Fibroblast of skin of left quadriceps (primary cell): ENCODE results near the gene ANKLE2.

Source experiments
- DNase-seq, 2 experiments: peaks; one replicate each; pipeline ENCODE4 v3.0.0-alpha.2; 2013; ENCODE audit warnings: low read depth in 2 of 2

ANKLE2 gene

DNA sequence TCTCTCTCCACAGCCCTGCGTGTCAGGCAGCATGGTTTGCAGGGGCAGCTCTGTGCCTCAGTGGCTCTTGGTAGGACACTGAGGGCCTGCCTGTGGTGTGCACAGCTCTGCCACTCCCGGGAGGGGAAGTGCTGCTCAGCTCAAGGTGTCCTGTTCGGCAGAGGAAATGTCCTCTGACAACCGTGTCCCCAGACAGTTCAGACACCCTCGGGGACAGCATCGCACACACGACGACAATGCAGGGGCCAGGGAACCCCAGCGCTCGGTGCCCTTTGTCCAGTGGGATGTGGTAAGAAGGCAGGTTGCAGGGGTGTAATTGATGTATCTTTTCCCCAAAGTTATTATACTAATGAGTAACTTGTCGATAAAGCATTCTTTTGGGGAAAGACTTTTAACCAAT, 14.2 kb downstream of the ANKLE2 start:
- no peak for DNase-seq

DNA sequence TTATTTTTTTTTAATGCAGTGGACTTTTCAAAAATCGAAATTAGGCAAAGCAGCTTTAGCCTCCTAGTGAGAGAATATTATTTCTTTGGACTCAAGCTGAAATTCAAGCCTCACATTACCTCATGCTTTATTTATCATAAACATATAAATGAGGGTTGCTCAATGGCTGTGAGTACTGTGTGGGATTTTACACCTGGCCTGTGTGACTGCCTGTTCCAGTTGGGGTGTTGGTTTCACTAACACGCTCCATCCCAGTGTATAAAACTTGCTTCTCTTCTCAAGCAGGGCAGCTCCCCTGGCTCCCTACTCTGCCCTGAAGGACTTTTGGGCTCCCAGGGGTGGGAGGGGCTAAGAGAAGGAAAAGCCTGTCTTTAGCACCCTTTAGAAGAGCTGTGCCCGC, 15.0 kb downstream of the ANKLE2 start:
- no peak for DNase-seq

DNA sequence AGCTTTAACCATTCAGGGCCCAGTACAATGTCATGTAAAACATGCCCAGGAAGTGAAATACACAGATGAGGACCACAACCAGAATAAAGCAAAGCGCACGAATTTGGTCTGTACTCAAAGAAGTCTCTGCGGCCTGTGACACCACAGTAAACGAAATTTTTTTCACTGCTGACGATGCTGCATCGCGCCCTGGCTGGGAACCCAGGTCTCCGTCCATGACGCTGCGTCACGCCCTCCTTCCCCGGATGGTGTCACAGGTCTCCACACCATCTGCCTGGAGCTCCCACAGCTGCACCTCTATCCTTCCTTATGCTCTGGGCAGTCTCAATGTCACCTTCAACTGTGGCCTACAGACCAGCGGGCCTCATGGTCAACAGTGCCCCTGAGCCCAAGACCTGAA, 17.8 kb downstream of the ANKLE2 start:
- DNase-seq, result no peak

DNA sequence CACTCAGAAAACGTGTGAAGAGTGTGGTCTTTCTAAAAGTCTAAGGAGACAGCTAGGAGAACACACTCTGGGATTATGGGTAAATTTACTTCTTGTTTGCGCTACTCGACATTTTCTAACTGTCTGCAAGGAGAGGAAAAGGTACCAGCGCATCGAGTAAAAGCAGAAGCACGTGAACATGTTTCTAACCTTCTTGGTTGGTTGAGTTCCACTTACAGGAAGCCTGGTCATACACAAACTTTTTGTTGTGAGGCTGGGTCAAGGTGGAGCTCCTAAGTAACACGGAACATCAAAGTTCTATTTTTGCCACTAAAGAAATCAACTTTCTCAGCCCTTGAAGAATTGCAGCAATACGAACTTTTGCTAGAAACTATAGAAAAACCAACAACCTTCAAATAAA, 20.0 kb downstream of the ANKLE2 start:
- DNase-seq, result no peak

DNA sequence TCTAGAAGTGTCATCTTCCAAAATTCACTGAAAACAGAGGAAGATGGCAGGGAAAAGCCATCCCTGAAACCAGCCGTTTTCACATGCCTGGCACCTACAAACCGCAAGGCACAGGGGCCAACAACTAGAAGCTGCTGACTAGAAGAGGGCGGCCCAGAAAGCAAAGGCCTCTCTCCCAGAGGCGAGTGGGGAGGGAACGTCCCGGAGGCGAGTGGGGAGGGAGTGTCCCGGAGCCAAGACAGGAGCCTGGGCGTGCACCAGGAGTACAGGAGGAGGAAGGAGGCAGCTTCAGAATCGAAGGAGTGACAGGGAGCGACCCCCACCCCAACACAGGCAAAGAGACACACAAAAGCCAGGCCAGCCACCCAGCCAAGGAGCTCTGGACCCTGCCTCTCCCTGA, 21.0 kb downstream of the ANKLE2 start:
- DNase-seq, result no peak

DNA sequence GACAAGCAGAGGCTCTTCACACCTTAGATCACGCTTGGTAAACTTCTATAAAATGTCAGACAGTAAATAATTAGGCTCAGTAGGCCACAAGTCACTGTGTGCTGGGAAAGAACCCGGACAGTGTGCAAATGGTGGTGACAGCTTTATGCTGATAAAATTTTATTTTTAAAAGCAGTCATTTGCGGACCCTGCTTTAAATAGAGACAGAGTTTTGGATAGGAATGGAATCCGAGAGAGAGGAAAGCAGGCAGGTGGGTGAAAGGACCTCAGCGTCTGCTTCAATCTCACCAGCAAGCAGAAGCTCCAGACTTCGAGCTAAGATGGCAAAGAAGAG, 21.4 kb downstream of the ANKLE2 start:
- DNase-seq, result no peak

DNA sequence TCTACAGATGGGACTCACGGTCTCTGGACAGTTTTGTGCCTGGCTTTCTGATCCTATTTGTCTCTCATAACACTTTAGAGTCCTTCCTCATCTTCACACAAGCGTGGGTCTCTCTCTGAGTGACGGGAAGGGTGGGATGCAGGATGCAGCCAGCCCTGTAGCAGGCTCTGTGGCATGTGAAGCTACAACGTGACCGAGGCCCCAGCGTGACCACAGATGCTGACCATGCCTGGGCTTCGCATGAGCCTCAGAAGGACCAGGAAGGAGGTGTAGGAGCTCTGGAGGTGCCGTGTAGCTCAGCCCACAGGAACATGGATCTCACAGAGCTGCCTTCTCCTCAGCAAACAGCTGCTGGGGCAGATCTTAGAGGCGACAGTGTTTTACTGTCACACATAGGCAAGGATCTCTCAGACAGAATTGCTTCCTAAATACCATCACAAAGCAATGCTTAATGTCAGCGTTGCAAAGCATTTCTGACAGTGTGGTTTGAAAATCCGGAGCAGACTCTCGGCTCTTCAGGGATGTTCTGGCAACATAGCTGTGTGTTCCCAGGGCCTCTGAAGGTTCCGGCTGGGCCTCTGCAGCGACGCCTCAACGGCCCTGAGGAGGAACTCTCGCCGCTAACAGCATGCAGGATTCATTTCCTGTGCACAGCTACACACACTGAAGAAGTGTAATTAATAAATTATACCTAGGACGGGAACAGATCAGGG, 21.9 kb downstream of the ANKLE2 start:
- DNase-seq, result no peak

DNA sequence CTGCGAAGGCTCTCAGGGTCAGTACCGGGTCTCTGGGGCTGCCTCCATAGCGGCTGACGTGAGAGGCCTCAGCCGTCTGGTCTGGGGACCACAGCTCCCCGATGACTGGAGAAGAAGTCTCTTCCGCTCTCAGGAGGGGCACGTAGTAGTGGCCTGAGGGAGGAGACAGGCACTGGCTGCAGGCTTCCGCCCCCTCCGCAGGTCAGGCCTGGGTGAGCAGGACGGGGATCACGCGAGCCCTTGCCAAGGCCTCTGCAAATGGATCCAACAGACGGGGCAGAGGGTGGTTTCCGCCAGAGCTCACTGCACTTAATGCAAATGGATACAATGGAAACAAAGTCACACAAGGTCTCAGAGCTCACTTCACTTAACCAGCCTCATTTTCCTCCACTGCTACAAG, 24.7 kb downstream of the ANKLE2 start:
- DNase-seq, result no peak

DNA sequence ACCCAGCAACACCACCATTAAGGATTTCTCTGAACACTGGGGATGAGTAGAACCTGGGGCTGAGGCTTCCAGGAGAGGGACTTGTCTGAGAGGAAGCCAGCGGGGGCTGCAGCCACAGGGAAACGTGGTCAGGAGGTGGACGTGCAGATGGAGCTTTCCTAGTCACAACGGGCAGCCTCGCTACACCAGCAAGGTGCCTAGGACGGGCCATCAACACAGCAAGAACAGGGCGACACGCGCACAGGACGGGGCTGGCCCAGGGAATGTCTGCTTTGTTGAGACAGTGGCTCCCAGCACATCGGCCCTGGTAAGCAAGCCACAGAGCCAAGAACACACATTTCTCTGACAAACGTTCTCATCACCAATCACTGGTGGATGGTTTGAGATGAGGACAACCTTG, 25.3 kb downstream of the ANKLE2 start:
- DNase-seq, result no peak

DNA sequence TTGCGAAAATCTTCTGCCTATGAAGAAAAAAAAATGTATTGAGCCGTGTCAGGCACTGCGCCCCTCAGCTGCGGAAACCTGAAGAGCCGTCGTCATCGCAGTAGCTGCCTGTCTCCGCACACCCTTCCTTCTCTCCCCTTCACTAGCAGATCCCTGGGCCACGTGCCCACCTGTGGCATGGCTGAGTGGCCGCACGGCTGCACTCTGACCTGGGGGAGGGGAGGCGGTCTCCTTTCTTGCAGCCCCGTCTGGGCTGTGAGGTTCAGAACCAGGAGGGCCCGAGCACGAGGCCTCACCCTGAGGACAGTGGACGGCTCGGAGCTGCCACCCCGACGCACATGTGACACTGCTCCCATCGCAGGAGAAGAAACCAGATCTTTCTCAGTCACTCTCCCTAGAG, 26.1 kb downstream of the ANKLE2 start:
- no peak for DNase-seq

DNA sequence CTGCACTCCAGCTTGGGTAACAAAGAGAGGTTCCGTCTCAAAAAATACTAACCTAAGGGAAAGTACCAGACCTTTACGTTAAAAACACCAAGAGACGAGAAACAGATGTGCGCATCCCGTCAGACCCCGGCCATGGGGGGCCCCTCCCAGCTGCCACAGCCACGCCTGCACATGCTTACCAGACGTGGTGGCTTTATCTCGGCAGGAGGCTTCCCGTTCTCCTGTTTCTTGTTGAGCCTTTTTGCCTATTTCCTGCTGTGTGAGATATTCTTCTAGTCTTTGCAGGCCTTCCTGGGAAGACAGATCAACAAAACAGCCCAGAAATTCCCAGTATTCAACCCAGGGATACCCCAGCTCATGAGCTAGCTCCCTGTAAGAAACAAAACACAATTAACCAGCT, 27.4 kb downstream of the ANKLE2 start:
- peak; percentile 65 to 70 for DNase-seq

DNA sequence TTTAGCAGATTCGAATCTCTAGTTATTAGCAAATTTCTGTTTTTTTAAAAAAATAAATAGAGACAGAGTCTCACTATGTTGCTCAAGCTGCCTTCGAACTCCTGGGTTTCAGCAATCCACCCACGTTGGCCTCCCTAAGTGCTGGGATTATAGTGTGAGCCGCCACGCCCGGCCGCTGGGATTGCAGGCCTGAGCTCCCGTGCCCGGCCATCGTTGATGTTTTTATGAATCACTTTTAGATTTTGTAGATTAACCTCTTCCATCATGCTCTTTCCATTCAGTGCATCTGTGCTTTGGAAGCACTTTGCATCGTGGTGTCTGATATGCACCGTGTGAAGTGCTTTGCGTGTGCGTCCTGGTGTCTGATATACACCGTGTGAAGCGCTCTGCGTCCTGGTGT, 30.1 kb downstream of the ANKLE2 start:
- DNase-seq, result no peak

DNA sequence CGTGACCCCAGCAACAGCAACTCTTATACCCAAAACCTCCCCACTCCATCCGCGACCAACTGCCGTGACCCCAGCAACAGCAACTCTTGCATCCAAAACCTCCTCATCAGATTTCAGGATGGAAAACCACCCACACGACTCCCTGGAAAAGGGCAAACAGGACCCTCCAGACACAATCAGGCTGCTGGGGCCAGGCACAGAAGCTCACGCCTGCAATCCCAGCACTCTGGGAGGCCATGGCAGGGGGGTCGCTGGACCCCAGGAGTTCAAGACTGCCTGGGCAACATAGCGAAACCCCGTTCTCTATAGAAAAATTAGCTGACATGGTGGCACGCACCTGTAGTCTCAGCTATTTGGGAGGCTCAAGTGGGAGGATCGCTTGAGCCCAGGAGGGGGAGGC, 31.3 kb downstream of the ANKLE2 start:
- no peak for DNase-seq

DNA sequence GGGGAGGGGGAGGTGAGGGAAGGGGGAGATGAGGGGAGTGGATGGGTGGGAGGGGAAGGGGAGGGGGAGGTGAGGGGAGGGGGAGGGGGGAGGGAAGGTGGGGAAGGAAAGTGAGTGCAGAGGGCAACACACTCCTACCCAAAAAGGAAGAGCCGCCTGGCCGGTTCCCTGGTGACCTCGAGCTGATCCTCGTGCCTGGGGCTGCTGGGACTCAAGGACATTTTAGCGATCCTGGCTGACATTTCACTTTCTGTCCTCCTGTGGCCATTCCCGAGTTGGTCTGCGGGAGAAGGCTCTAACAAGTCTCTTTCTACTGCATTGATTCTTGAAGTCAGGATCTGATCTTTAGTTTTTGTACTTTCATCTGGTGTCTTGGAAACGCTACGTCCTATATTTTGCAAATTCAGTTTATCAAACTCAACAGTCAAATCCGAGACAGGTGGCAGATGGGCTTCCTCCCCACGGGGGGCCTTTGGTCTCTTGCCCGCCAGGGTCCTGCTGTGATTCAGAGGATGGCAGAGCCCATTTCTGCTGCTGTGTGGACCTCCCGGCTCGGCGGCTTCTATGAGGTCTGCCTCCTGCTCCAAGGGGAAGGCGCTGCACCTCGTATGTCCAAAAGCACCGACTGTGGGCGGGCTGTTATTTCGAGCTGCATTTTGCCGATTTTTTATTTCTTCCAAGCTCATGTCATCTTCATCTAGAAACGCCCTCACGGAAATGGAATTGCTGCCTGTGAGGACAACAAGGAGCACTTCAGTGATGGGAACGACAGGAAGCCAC, 31.9 kb downstream of the ANKLE2 start:
- no peak for DNase-seq

DNA sequence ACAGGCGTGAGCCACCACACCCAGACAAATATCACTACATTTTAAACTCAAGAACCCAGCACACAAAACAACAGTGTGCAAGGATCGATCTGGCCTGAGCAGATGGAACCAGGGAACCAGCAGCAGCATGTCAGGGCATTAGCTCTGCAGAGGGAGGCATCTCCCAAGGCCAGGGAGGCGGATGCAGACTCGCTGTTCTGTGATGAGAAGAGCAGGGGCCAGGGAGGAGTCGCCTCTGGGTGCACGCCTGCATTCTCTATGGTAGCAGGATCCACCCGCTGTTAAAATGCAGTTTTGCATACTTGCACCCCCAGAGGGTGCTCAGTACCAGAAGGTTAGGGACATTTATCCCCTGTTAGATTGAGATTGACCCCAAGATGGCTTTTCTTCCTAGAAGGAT, 33.1 kb downstream of the ANKLE2 start:
- no peak for DNase-seq

DNA sequence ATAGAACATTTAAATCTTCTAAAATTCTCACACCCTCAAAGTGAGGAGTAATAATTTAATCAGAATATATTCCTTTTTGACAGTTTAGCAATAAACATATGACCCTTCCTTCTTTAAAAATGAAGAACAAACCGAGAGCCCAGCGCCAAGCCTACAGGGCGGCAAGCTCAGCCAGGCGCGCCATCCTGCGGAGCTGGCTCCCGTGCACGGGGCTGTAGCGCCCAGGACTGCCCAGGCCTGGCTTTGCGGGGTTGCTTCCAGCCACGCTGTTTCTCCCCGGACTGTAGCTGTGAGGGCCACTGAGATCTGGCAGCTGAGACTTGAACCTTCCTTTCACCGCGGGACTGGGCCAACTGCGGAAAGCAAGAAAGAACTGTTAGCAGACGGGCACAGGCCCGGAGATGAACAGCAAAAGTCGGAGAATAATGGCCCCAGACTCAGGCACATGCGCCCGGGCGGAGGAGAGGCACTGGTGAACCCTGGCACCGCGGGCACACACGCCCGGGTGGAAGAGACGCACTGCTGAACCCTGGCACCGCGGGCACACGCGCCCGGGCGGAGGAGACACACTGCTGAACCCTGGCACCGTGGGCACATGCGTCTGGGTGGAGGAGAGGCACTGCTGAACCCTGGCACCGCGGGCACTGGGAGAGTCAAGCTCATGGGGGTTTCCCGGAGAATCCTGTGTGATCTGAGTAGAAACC, 34.4 kb downstream of the ANKLE2 start:
- no peak for DNase-seq

DNA sequence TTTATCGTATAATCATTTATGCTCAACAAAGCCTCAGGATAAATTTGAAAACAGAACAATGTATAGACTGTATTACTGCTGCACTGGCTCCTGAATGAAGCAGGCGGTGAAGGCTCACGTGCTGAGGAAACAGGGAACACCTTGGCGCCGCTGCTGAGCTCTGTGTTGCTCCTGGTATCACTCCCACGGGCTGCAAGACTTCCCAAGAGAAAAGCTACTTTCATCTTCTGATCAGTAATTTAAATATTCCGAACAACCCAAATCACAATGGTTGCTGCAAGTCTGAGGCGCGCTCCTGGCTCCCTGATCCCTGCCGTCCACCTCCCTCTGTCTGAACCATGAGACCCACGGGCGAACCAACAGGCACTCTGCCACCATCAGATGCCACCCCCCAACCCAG, 35.2 kb downstream of the ANKLE2 start:
- DNase-seq, result no peak

DNA sequence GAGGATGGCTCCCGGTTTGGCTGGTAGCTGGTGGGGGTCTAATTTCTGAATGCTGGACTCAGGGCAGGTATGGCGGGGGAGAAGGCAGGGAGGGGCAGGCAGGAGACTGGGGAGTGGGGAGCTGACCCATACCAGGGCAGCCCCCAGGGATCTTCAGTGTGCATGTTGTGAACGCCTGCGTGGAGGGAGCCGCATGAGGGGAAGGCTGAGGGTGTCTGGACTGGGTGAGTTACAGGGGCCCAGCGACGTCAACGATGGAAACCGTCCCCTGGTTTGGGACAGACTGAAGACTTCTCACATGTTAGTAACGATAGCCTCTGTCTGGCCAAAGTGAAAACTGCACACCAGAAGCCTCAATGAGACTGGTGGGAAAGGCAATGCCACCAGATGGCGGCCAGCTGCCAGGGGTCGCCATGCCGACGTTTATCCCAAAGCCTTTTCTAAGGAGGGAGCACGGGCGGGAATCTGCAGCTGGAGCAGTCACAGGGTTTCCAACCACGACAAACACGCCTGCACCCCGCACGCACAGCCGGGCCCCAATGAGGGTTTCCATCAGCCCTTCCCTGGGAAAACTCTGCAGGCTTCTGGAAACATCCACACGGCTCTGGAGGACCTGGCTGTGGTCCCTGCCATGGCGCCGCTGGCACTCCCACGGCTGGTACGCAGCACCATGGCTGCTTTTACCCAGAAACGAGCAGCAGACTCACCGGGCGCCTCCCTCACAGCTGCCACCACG, 37.0 kb downstream of the ANKLE2 start:
- peak in 1 of 2 experiments; percentile 4 for DNase-seq

DNA sequence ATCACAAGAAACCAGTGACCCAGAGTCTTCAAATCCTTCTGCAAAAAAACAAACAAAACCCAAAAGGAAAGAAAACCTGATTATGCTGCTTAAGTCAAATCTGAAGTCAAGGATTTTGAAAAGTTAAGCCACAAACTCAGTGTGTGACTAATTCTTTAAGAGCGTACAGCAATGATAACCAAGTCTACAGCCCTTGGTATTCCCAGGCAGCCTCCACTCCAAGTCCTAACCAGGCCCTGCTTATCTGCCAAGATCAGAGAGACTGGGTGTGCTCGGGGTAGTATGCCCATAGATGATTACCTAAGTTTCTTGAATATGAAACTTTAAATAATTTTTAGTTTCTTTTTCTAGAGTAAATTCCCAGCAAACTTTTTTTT, 37.9 kb downstream of the ANKLE2 start:
- DNase-seq, result no peak

DNA sequence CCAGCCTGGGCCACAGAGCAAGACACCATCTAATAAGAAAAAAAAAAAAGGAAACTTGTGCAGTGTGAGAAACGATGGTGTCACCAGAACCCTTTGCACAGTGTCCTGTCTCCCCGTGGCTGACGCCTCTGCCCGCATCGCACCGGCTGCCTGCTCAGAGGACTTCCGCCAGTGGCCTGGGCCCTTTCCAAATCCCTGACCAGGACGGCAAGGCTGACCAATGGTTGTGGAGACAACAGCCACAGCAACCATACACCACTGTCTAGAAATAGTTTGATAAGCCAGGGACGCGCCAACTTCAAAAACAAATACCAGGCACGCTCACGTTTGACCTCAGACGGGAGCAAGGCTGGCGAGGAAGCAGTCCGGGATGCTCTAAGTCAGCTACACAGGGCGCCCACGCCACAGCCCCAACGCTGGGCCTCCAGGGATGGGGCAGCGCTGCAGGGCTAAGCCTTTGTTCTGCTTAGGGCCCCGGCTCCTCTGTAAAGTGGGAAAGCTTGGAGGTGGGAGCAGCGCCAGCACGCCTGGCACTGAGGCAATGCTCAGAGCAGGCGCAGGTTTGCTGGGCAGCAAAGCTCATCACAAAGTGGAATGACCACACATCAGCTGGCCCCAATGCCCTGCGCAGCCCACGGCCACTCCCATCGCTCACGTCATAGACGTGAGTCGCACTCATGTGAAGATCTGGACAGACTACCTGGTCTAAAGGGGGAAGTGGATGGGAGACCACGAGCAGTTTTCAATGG, 38.4 kb downstream of the ANKLE2 start:
- DNase-seq, result no peak

DNA sequence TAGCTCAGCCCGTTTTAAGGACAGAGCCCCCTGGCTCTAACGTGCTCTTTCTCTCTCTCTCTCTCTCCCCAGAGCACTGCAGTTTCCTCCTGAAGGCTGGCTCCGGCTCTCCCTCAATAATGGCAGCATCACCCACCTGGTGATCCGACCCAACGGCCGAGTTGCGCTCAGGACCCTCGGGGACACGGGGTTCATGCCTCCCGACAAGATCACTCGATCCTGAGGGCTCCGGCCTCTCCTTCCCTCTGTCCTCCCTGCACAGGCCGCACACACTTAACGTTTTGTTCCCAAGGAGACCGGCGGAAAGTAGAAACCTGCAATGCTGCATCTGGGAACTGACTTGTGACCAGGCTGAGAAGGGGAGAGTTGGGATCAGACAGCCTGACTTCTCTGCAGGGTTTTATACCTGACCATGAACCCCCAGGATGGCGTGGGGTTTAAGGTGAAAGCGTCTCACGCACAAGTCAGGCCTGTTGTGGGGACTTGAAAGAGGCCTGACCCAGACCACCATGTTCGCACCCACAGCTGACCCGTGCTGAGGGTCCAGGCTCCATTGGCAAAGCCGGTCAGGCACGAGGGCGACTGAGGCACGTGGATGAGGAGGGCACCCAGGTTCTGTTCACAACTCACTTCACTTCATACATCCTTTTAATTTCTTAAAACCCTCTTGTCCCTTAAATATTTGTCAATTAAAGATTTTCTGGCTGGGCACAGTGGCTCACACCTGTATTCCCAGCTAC, 40.9 kb downstream of the ANKLE2 start:
- DNase-seq, result no peak
